Uterus (tissue), 2 donors: ENCODE results near the gene EME2.

Source experiments
- CTCF ChIP-seq, 4 experiments: fragments of 200-600 bp in 2 of 4; fragments of 450-650 bp in 2 of 4; sonication (generic) in 2 of 4; IDR thresholded peaks; one replicate each; pipeline ENCODE4 v1.5.1; 2016 to 2019; ENCODE audit warnings: antibody characterized with exemption in 4 of 4, mild to moderate bottlenecking in 2 of 4, moderate library complexity in 1 of 4
- POLR2A ChIP-seq, 2 donors: fragments of 450-650 bp; IDR thresholded peaks; one replicate each; pipeline ENCODE4 v1.6.1; 2016; ENCODE audit warnings: antibody characterized with exemption in 2 of 2, mild to moderate bottlenecking in 1 of 2, moderate library complexity in 1 of 2

- TF ChIP-seq CTCF (IDR thresholded peaks at IDR 0.05), result no peak
- no peak for TF ChIP-seq POLR2A (IDR thresholded peaks at IDR 0.05)
Measured at GRCh38 chr16:1745181-1745899, 27.3 kb upstream of the EME2 start.
